Body of pancreas (tissue), 4 donors: ENCODE measurements around the gene HIP1R. TPM values are rescaled to one million over a fixed set of nuclear protein-coding genes. Genes with fewer than 3 reads are reported as not detected.

ENCODE experiments used
- ATAC-seq: fragments of 150-250 bp; one replicate; pipeline ENCODE4 v1.9.1; 2016
- DNase-seq, 4 donors: peaks; one replicate each; pipeline ENCODE4 v3.0.0-alpha.2; 2019
- H3K27ac ChIP-seq, 4 donors: fragments of 200-600 bp; sonication (generic); 1 replicate in 3 of 4; 2 replicates in 1 of 4; pipeline versions ENCODE4 v1.5.1 to v1.6.1; 2016 to 2019; ENCODE audit warnings: mild to moderate bottlenecking in 1 of 4, mixed read lengths in 1 of 4, moderate library complexity in 1 of 4
- H3K27me3 ChIP-seq, 2 donors: fragments of 200-600 bp; sonication (generic); one replicate each; pipeline ENCODE4 v1.6.0; 2016; ENCODE audit warnings: mild to moderate bottlenecking in 1 of 2
- H3K36me3 ChIP-seq, 2 donors: fragments of 200-600 bp; sonication (generic); replicated peaks in 1 of 2; 2 replicates each; pipeline ENCODE4 v1.5.1; 2016; ENCODE audit warnings: low read depth in 2 of 2; ENCODE audit not compliant: insufficient read depth in 1 of 2
- H3K4me1 ChIP-seq: fragments of 200-600 bp; sonication (generic); one replicate; pipeline ENCODE4 v1.6.0; 2016
- H3K4me3 ChIP-seq, 2 donors: fragments of 200-600 bp; sonication (generic); 1 replicate in 1 of 2; 2 replicates in 1 of 2; pipeline ENCODE4 v1.5.1; 2016 to 2019
- H3K9me3 ChIP-seq, 3 donors: fragments of 200-600 bp; sonication (generic); 1 replicate in 2 of 3; 2 replicates in 1 of 3; pipeline ENCODE4 v1.5.1; 2016
- POLR2A ChIP-seq, 3 donors: fragments of 450-650 bp; IDR thresholded peaks; one replicate each; pipeline ENCODE4 v1.6.1; 2016; ENCODE audit warnings: antibody characterized with exemption in 3 of 3, mild to moderate bottlenecking in 2 of 3
- WGBS, 2 donors: methylation state at CpG; one replicate each; pipeline ENCODE4 v1.1.5; 2017; 5-methylcytosine and 5-hydroxymethylcytosine counted together
- intact Hi-C: fragments of 100-400 bp; cut with DNase I; formaldehyde crosslinking; loops from one replicate; pipeline ENCODE4 v1.15.1; 2023
- total RNA-seq, 2 donors: library from RNA; depleted of rRNA; stranded (reverse); fragments of >200 nt; gene quantifications; one replicate each; pipeline ENCODE4 v1.1.0, GENCODE V29; 2016
- TF ChIP-seq, protein P1 (sequence below), 7 experiments: fragments of 450-650 bp in 4 of 7; fragments of 200-600 bp in 3 of 7; sonication (generic) in 3 of 7; IDR thresholded peaks; one replicate each; pipeline ENCODE4 v1.5.1; 2016 to 2019; ENCODE audit warnings: antibody characterized with exemption in 7 of 7

Gene HIP1R
- total RNA-seq, 2 donors from 2014 or later: 111 to 183 TPM

DNA sequence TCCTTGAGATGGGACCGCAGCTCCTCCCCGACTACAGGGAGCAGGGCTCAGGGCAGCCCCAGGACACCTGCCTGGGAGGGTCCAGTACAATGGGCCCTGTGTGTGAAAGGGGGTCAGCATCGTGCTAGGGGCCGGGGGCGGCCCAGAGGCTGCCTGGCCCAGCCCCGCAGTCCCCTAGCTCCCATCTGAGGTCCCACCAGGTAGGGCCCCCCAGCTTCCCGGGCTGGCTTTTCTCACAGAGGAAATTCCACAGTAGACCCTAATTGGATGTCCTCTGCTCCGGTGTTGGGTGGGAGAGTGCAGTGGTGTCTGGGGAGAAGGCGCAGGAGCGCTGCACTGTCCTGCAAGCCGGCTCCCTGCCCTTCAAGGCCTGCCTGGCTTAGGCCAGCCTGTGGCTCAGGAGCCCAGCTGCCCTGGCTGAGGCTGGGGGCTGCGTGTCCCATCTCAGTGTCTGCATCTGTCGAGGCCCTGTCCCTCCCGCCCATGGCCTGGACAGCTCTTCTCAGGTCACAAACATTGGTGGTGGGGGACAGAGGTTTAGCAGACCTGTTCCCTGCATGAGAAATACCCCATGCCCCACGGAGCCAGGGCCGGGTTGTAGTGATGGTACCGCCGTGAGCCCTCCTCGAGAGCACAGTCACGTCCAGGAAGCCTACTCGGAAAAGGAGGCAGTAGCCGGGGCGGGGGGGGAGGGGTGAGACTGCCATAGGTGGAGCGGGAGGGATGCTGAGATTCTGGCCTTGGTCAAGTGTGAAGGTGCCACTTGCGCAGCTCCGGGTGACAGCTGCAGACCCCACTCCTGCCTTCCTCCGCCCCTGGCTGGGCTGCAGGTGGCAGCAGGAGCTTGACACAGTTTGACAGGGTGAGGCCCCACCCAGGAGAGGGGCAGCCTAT, 11.6 kb downstream of the HIP1R start:
- peaks cover 47% of the 10 kb centered on the region for H3K4me1 ChIP-seq
- 81 to 87% methylated on average over 13 to 22 of the region's 27 CpGs for WGBS, 2 donors
- H3K9me3 ChIP-seq: no peaks in the 10 kb centered on the region
- peaks cover 7 to 12% of the 10 kb centered on the region in 2 donors for H3K36me3 ChIP-seq
- H3K27ac ChIP-seq: no peak overlapping the region
- no peaks in the 10 kb centered on the region for H3K27me3 ChIP-seq
- TF ChIP-seq, protein P1, sequence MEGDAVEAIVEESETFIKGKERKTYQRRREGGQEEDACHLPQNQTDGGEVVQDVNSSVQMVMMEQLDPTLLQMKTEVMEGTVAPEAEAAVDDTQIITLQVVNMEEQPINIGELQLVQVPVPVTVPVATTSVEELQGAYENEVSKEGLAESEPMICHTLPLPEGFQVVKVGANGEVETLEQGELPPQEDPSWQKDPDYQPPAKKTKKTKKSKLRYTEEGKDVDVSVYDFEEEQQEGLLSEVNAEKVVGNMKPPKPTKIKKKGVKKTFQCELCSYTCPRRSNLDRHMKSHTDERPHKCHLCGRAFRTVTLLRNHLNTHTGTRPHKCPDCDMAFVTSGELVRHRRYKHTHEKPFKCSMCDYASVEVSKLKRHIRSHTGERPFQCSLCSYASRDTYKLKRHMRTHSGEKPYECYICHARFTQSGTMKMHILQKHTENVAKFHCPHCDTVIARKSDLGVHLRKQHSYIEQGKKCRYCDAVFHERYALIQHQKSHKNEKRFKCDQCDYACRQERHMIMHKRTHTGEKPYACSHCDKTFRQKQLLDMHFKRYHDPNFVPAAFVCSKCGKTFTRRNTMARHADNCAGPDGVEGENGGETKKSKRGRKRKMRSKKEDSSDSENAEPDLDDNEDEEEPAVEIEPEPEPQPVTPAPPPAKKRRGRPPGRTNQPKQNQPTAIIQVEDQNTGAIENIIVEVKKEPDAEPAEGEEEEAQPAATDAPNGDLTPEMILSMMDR (IDR thresholded peaks at IDR 0.05): no peak
- no peak for TF ChIP-seq POLR2A (IDR thresholded peaks at IDR 0.05)
- no peak overlapping the region for H3K4me3 ChIP-seq
- intact Hi-C loops: loop anchor here (5.0 kb wide), 1 partner anchor 55 kb away; no protein-coding TSS in a partner anchor
- no peak for DNase-seq
- ATAC-seq: no peak

GRCh38 chr12:122847516-122847836, 12.2 kb downstream of the HIP1R start:
- H3K36me3 ChIP-seq: peaks cover 7 to 12% of the 10 kb centered on the region in 2 donors

DNA sequence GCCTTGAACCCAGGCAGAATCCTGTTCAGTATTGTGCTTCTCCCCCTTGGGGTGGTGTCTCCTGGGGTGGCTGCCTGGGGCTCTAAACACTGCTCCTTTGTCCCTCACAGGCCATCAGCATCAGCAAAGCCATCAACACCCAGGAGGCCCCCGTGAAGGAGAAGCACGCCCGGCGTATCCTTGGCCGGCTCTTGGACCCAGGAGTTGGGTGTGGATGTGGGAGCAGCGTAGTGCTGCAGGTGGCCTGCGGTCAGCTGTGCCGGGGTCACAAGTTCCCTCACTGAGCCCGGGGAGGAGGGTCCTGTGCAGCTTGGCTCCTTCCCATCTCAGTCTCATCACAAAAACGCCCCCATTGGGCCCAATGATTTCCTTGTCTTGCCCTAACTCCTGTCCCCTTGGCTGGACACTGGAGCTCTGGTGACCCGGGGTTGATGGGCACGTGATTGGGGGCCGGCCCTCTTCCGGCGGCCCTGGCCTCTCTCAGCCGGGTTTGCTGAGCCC, 12.7 kb downstream of the HIP1R start:
- peaks cover 36% of the 10 kb centered on the region for H3K4me1 ChIP-seq
- no peak for ATAC-seq
- no peaks in the 10 kb centered on the region for H3K9me3 ChIP-seq
- H3K4me3 ChIP-seq: no peak overlapping the region
- TF ChIP-seq, protein P1 (IDR thresholded peaks at IDR 0.05): no peak
- TF ChIP-seq POLR2A (IDR thresholded peaks at IDR 0.05): no peak
- H3K36me3 ChIP-seq: peaks cover 7 to 12% of the 10 kb centered on the region in 2 donors
- WGBS, 2 donors: 85 to 91% methylated on average over 11 to 13 of the region's 16 CpGs
- intact Hi-C loops: loop anchor here (5.0 kb wide), 1 partner anchor 56 kb away; no protein-coding TSS in a partner anchor
- H3K27ac ChIP-seq: no peak overlapping the region
- no peak for DNase-seq
- no peaks in the 10 kb centered on the region for H3K27me3 ChIP-seq

More at GRCh38 chr12:122847516-122847836, 12.2 kb downstream of the HIP1R start:
- Histone ChIP-seq H3K27ac (no peak overlapping the region), H3K9me3 (no peaks in the 10 kb centered on the region), H3K4me3 (no peak overlapping the region), H3K27me3 (no peaks in the 10 kb centered on the region), H3K4me1 (peaks cover 41% of the 10 kb centered on the region)
- no peak for DNase-seq
- ATAC-seq: no peak
- intact Hi-C loops: loop anchor here (5.0 kb wide), 1 partner anchor 55 kb away; no protein-coding TSS in a partner anchor
- 77% methylated on average over 4 of the region's 5 CpGs; no CpG with 5 or more reads in 1 of the 2 donors for WGBS, 2 donors
- TF ChIP-seq POLR2A (IDR thresholded peaks at IDR 0.05): no peak
- TF ChIP-seq, protein P1 (IDR thresholded peaks at IDR 0.05): no peak

DNA sequence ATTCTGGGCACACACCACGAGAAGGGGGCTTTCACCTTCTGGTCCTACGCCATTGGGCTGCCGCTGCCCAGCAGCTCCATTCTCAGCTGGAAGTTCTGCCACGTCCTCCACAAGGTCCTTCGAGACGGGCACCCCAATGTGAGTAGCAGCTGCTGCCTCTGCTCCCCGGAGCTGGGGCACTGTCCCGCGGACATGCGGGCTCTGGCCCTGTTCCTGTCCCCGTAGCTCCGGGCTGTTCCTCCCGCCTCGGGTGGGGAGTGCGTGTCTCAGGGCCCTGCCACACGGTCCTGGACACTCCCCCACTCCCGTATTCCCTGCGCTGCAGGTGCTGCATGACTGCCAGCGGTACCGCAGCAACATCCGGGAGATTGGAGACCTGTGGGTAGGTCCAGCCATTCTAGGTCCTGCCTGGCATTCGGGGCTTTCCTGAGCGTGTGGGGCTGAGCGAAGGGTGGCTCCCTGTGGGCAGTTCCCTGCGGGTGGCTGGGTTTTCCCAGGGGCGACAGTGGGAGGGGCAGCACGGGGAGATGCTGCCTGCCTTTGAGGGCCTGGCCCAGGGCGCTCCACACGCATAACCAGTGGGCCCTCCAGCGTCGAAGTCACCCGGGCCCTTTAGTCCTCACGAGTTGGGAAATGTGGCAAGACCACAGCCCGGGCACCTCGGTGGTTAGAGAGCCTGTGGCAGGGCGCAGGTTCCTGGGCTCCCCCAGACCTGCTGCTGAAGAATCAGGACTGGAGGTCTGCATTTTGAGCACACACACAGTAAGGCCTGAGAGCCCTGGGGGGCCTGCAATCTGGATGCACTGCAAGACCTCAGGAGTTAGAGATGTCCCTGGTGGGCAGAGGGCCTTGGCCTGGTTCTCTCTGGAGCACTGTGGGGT, 13.5 kb downstream of the HIP1R start:
- DNase-seq: no peak
- no peak overlapping the region for H3K4me3 ChIP-seq
- peaks cover 7 to 13% of the 10 kb centered on the region in 2 donors for H3K36me3 ChIP-seq
- no peaks in the 10 kb centered on the region for H3K27me3 ChIP-seq
- ATAC-seq: no peak
- 75 to 86% methylated on average over 4 to 33 of the region's 36 CpGs for WGBS, 2 donors
- no peaks in the 10 kb centered on the region for H3K9me3 ChIP-seq
- TF ChIP-seq, protein P1 (IDR thresholded peaks at IDR 0.05): no peak
- no peak for TF ChIP-seq POLR2A (IDR thresholded peaks at IDR 0.05)
- H3K4me1 ChIP-seq: peaks cover 29% of the 10 kb centered on the region
- intact Hi-C loops: loop anchor here (5.0 kb wide), 1 partner anchor 56 kb away; no protein-coding TSS in a partner anchor
- H3K27ac ChIP-seq: no peak overlapping the region
